HG03097 (cell line): ENCODE data around the gene SPOCK1.

ENCODE experiments used
- ATAC-seq: cut with Tn5 transposase; IDR thresholded peaks from one replicate; pipeline ENCODE4 v1.9.1; 2021; ENCODE audit not compliant: unreplicated experiment, low FRiP score

The SPOCK1 gene

GRCh38 chr5:137054335-137054734 is 444.8 kb downstream of the SPOCK1 start:
- ATAC-seq = no peak

DNA sequence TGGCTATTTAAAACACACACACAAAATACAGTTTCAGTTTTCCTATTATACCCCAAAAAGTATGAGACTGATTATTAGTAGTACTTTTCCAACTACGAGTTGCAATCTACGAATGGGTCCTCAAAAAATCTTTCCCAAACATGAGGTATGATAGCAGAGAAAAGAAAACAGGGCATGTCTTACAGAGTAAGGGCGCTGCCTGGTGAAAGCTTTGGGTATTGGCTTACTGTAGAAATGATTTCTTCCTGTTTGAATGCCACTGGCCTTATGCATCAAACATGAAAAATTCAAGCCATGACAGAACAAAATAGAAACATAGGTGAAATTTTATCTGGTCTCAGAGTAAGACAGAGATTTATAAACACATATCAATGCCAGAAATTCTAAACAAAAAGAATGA is 448.0 kb downstream of the SPOCK1 start:
- ATAC-seq = no peak

GRCh38 chr5:137040641-137041340 is 458.3 kb downstream of the SPOCK1 start:
- ATAC-seq = no peak

GRCh38 chr5:137040024-137040423 is 459.1 kb downstream of the SPOCK1 start:
- ATAC-seq = no peak

DNA sequence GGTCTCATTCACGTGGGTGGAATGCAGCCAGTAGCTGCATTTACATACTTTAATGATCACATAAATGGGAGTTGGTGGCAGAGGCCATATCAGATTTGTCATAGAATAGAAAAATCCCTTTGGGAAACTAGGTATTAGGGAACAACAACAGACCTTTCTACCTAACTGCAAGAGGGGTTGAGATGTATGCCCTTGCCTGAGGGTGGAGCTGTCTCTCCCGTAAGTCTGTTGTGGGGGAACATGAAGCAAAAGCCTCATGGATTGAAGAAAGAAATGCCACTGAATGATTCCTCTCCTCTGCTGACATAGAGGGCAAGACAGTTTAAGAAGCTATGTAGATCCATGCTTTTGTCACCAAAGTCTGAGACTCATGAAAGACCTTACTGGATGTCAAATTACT is 461.3 kb downstream of the SPOCK1 start:
- no peak for ATAC-seq

- no peak for ATAC-seq
Measured at GRCh38 chr5:137036640-137037039, 462.5 kb downstream of the SPOCK1 start.

DNA sequence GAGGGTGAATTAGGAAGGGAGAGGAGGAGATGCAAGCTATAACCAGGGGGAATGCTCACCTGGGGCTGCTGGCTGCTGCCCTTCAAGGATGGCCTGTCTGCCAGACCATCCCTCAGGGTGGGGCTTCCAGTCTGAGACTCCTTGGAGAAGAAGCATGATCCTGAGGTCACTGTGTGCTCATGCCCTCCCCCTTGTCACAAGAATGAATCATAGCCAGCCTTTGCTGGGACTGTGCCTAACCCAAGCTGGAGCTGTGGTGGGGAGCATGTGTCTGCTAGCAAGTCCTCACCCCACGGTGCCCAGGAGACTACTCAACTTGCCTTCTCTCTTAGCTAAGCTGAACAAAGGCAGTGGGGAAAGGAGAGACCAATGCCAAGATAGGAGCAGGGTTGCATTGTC is 463.6 kb downstream of the SPOCK1 start:
- no peak for ATAC-seq

- no peak for ATAC-seq
Measured at GRCh38 chr5:137034764-137035479, 464.2 kb downstream of the SPOCK1 start.

DNA sequence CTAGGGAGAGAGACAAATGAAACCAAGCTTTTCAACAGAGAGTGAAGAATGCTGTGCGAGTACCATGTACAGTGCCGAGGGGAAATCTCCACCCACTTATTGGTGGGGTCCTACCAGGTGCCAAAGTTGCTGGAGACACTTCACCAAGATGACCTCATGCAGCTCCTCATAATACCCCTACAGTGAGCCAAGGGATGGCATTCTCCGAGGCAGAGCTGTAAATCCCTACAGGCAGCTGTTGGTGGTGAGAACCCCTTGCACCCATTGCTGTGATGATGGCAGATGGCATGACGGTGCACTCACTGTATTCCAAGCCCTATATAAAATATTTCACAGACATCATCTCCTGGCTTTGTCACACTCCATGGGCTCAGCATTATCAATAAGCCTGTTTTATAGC is 464.9 kb downstream of the SPOCK1 start:
- no peak for ATAC-seq

GRCh38 chr5:137032929-137033328 is 466.2 kb downstream of the SPOCK1 start:
- ATAC-seq = no peak

- ATAC-seq = no peak
Measured at GRCh38 chr5:137027758-137028157, 471.4 kb downstream of the SPOCK1 start.

GRCh38 chr5:137026296-137026695 is 472.8 kb downstream of the SPOCK1 start:
- ATAC-seq = no peak

DNA sequence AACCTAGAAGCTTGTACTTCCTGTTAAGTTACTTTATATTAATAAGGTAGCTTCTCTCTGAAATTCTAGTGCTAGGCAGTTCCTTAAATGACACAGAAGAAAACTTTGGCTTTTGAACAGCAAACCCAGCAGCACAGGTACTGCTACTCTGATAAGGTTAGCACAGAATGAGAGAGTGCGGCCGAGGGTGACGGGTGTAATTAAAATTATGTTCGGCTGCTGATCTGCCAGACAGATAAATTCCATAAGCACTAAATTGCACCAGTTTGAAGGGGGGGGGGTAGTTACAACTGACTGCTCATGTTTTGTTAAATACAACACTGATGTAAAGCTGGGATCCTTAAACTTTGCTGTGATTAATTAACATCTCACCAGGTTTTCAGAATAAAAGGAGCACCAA is 475.1 kb downstream of the SPOCK1 start:
- no peak for ATAC-seq

DNA sequence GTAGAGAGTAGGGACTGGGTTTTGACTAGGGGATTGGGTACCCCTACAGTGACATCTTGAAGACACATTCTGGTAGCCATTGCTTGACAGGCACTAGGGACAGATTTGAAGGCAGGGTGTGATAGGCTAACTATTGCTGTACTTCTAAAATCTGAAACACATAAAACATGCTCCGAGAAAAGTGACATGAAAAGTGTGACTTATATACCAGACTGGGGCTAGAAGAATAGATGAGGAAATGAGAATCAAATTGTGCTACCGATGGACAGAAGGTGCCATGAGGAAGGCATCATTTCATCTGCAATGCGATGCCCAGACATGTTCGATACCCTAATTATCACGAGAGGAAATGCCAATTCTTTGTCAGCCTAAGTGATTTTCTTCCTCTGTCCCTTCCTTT is 475.8 kb downstream of the SPOCK1 start:
- ATAC-seq = no peak

DNA sequence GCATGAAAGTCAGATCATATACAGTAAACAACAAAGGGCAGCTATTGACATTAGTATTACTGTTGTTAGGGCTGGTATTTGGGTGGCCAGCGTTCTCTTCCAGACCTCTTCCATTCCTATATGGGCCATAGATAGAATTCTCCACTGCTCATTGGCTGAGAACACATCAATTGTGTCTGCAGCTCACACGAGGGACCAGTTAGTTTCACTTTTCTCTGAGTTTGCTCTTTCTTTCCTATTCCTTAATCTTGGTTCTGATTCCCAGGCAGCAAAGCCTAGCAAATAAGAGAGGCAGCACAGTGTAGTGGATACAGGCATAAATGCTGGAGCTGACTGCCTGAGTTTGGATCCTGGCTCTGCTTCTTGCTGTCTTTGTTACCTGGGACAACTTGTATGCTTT is 476.4 kb downstream of the SPOCK1 start:
- no peak for ATAC-seq

GRCh38 chr5:137022043-137022442 is 477.1 kb downstream of the SPOCK1 start:
- ATAC-seq = no peak

DNA sequence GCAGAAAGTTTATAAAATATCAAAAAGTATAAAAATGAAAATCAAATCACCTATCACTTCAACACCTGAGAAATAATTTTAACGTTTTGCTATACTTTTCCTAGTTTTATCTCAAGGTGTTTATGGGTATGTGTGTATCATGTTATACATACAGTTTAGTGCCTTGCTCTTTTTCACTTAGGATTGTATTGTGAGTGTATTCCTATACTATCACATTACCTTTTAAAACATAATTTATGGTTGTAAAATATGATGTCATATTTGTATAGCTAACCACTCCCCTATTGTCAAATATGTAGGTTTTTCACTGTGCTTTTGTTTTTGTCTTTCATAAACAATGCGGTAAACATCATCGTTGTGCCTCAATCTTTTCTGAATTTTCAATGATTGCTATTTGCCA is 479.9 kb downstream of the SPOCK1 start:
- ATAC-seq = no peak

DNA sequence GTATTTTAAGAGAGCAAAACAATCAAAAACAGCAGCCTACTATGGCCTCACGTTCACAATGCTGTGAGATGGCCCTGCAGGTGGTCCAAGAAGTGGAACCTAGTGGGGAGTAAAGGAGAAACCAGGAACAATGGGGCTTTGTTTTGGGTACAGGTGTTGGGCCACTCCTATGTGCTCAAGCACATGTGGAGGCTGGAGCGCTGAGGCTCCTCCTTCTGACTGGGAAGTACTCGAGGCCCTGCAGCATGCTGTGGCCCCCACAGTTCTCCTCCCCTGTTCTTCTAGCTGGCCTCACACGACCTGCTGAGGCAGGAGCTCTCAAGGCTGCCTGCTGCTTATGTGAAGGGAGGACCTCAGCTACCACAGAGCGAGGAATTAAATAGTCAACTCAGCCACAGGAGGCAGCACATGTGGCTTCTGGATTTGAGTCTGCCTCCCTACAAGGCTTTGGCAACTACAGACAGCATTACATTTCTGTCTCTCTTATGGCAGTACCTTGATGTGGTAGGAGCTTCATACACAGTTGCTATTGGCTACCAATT is 482.3 kb downstream of the SPOCK1 start:
- ATAC-seq = no peak

DNA sequence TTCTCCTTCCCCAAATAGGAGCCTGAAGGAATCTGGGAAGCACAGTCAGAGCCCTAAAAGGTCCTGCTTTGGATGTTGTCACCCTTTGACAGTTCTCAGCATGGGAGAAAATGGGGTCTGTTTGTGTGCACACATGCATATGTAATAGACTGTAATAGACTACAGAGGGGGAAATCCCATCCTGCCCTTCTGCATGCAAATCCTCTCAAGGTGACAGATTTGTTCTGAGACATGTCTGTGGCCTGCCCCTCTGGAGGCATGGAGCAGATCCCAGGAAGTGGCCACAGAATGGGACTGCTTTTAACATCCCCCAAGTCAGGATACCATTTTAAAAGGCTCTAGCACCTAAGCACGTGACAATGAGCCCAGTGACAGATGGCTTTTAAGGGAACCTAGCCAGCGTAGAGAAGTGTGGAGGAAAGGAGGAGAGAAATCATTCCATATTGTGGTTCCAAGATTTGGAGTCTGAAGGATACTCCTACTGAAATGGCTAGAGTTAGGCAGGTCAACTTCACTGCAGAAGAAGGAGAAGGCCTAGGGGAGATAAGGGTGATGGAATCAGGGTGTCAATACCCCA is 483.5 kb downstream of the SPOCK1 start:
- no peak for ATAC-seq

DNA sequence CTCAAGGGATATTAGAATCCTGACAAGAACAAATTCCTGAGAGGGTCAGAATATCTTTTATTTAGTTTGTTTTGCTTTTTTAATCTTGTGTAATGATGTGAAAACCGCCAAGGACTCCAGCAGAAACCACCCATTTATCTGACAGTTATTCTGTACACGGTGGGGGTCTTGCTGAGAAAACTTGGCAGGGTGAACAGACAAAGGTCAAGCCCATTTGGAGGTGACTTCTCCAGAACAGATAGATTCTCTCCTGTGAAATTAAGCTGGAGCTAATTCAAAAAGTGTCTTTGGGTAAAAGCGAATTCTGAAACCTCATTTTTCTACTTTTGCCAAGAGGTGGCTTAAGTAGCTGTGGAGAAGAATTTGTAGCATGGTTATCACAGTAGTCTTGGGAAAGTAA is 484.4 kb downstream of the SPOCK1 start:
- no peak for ATAC-seq

GRCh38 chr5:137010226-137010625 is 488.9 kb downstream of the SPOCK1 start:
- no peak for ATAC-seq

GRCh38 chr5:137004279-137004678 is 494.8 kb downstream of the SPOCK1 start:
- no peak for ATAC-seq
